OCI-LY1 (cell line): ENCODE measurements around the gene HYAL2.

Source experiments
- H2AFZ ChIP-seq: fragments of 200-600 bp; sonication (generic), shearing (Covaris generic); 2 replicates; pipeline ENCODE4 v1.6.0; 2014; ENCODE audit warnings: antibody characterized with exemption, mild to moderate bottlenecking, low read length
- H3F3A ChIP-seq: fragments of 200-600 bp; sonication (generic), shearing (Covaris generic); 2 replicates; pipeline ENCODE4 v1.6.0; 2014; ENCODE audit warnings: mild to moderate bottlenecking, antibody characterized with exemption, low read length, moderate library complexity; ENCODE audit not compliant: insufficient read depth
- H3K27ac ChIP-seq: fragments of 200-600 bp; sonication (generic); 2 replicates; pipeline ENCODE4 v1.5.1; 2014; ENCODE audit warnings: low read length, mixed run types, mild to moderate bottlenecking, low read depth; ENCODE audit not compliant: poor library complexity, severe bottlenecking
- H3K27me3 ChIP-seq: fragments of 200-600 bp; sonication (generic); 2 replicates; pipeline ENCODE4 v1.6.0; 2014; ENCODE audit warnings: antibody characterized with exemption, mild to moderate bottlenecking, low read length, moderate library complexity; ENCODE audit not compliant: insufficient read depth
- H3K36me3 ChIP-seq: fragments of 200-600 bp; sonication (generic); 2 replicates; pipeline ENCODE4 v1.6.1; 2014; ENCODE audit warnings: mild to moderate bottlenecking, antibody characterized with exemption, low read length, moderate library complexity, mixed read lengths; ENCODE audit not compliant: insufficient read depth
- H3K4me1 ChIP-seq: fragments of 200-600 bp; sonication (generic); 2 replicates; pipeline ENCODE4 v1.5.1; 2014; ENCODE audit warnings: mild to moderate bottlenecking, low read length, moderate library complexity; ENCODE audit not compliant: insufficient read depth, severe bottlenecking
- H3K4me2 ChIP-seq: fragments of 200-600 bp; sonication (generic), shearing (Covaris generic); 2 replicates; pipeline ENCODE4 v1.6.1; 2014; ENCODE audit warnings: low read length
- H3K4me3 ChIP-seq: fragments of 200-600 bp; sonication (generic); 2 replicates; pipeline ENCODE4 v1.5.1; 2014; ENCODE audit warnings: low read length, low read depth, mild to moderate bottlenecking, mixed read lengths; ENCODE audit not compliant: poor library complexity, severe bottlenecking
- H3K79me2 ChIP-seq: fragments of 200-600 bp; shearing (Covaris generic); 2 replicates; pipeline ENCODE4 v1.6.1; 2016; ENCODE audit warnings: mixed run types, low read length, mixed read lengths; ENCODE audit not compliant: insufficient read depth
- H3K9ac ChIP-seq: fragments of 200-600 bp; sonication (generic), shearing (Covaris generic); 2 replicates; pipeline ENCODE4 v1.6.1; 2014; ENCODE audit warnings: mild to moderate bottlenecking, low read length, mixed read lengths
- H3K9me2 ChIP-seq: fragments of 200-600 bp; sonication (generic), shearing (Covaris generic); 2 replicates; pipeline ENCODE4 v1.6.1; 2014; ENCODE audit warnings: low read depth, mild to moderate bottlenecking, low read length, mixed read lengths
- H3K9me3 ChIP-seq: fragments of 200-600 bp; shearing (Covaris generic); 2 replicates; pipeline ENCODE4 v1.6.1; 2014; ENCODE audit warnings: low read length, mixed read lengths
- H4K20me1 ChIP-seq: fragments of 200-600 bp; sonication (generic), shearing (Covaris generic); 2 replicates; pipeline ENCODE4 v1.6.0; 2016; ENCODE audit warnings: mild to moderate bottlenecking, low read length; ENCODE audit not compliant: insufficient read depth
- CTCF ChIP-seq: fragments of 200-600 bp; sonication (generic), shearing (Covaris generic); IDR thresholded peaks from 2 replicates; pipeline ENCODE4 v1.5.1; 2017; ENCODE audit warnings: mild to moderate bottlenecking, antibody characterized with exemption, low read length, moderate library complexity, mixed read lengths
- EZH2 ChIP-seq: fragments of 200-600 bp; sonication (generic), shearing (Covaris generic); IDR thresholded peaks from 2 replicates; pipeline ENCODE4 v1.8.0; 2017; ENCODE audit warnings: borderline replicate concordance, mixed run types, mild to moderate bottlenecking, antibody characterized with exemption, low read length, moderate library complexity, mixed read lengths

HYAL2 gene

GRCh38 chr3:50317300-50317699 is 5.2 kb downstream of the HYAL2 start:
- no peaks in the 10 kb centered on the region for H3K27me3 ChIP-seq
- H3K4me3 ChIP-seq: peak overlapping the region; percentile 26
- TF ChIP-seq CTCF (no peak), EZH2 (no peak)
- no peaks in the 10 kb centered on the region for H3F3A ChIP-seq
- H3K4me1 ChIP-seq: peaks cover 45% of the 10 kb centered on the region
- no peaks in the 10 kb centered on the region for H3K79me2 ChIP-seq
- no peaks in the 10 kb centered on the region for H3K36me3 ChIP-seq
- peak overlapping the region; percentile 43; the same call in 1 of the 2 replicates for H3K9ac ChIP-seq
- no peak overlapping the region for H2AFZ ChIP-seq
- no peaks in the 10 kb centered on the region for H4K20me1 ChIP-seq
- no peaks in the 10 kb centered on the region for H3K9me2 ChIP-seq
- H3K27ac ChIP-seq: peak overlapping the region; percentile 69
- no peaks in the 10 kb centered on the region for H3K9me3 ChIP-seq
- H3K4me2 ChIP-seq: peak overlapping the region; percentile 55

DNA sequence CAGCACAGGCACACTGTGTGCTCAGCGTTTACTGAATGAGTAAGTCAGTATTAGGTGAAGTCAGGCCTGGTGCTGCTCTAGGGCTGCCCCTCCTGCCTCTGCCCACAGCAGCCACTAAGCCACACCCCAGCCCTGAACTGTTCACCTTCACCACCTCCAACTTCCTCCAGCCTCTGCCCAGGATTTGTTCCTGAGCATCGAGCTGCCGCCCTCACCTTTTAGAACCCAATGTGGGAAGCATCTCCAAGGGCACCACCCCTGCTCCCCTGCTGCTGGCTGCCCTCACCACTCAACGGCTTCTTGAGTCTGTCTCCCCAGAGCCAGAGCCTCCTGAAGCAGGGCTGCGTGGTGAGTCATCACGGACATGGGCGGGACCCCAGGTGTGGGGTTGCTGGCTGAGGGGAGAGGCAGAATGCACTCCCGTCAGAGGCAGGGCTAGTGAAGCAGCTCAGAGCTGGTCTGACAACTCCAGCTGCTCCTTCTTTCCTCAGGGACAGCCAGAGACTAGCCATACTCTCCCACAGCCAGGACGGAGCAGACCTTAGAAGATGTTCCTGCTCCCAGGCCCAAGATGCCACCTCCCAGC is 5.8 kb downstream of the HYAL2 start:
- H3K27me3 ChIP-seq: no peaks in the 10 kb centered on the region
- no peaks in the 10 kb centered on the region for H4K20me1 ChIP-seq
- peak overlapping the region; percentile 43; the same call in 1 of the 2 replicates for H3K9ac ChIP-seq
- H3K79me2 ChIP-seq: no peaks in the 10 kb centered on the region
- no peaks in the 10 kb centered on the region for H3K36me3 ChIP-seq
- no peaks in the 10 kb centered on the region for H3F3A ChIP-seq
- no peaks in the 10 kb centered on the region for H3K9me2 ChIP-seq
- no peak overlapping the region for H2AFZ ChIP-seq
- peak overlapping the region; percentile 69 for H3K27ac ChIP-seq
- peak overlapping the region; percentile 55 for H3K4me2 ChIP-seq
- H3K9me3 ChIP-seq: no peaks in the 10 kb centered on the region
- H3K4me1 ChIP-seq: peaks cover 40% of the 10 kb centered on the region
- TF ChIP-seq EZH2: no peak
- no peak for TF ChIP-seq CTCF
- peak overlapping the region; percentile 26 for H3K4me3 ChIP-seq

- Histone ChIP-seq H2AFZ (no peak overlapping the region), H3K27ac (no peak overlapping the region), H3K9ac (no peak overlapping the region), H3K36me3 (peaks cover 2% of the 10 kb centered on the region; the same call in 1 of the 2 replicates), H3K4me3 (no peak overlapping the region), H3K4me2 (no peak overlapping the region), H3K9me2 (no peaks in the 10 kb centered on the region), H3K9me3 (peaks cover 2% of the 10 kb centered on the region; the same call in 1 of the 2 replicates), H3K27me3 (no peaks in the 10 kb centered on the region), H3F3A (no peaks in the 10 kb centered on the region), H3K4me1 (peaks cover 32% of the 10 kb centered on the region), H4K20me1 (no peaks in the 10 kb centered on the region), H3K79me2 (no peaks in the 10 kb centered on the region)
- TF ChIP-seq CTCF (no peak), EZH2 (no peak)
Measured at GRCh38 chr3:50314816-50315215, 7.7 kb downstream of the HYAL2 start.
